Muscle of leg (tissue), 11 donors: ENCODE data around the gene ADIPOR2. TPM values are rescaled to one million over a fixed set of nuclear protein-coding genes. Genes with fewer than 3 reads are reported as not detected.

Experiments used
- DNase-seq: peaks from one replicate; pipeline ENCODE4 v3.0.0; 2013
- H3K27ac ChIP-seq: one replicate; pipeline ENCODE4 v1.5.1; 2013; ENCODE audit warnings: mild to moderate bottlenecking, low read length, control low read depth
- H3K27me3 ChIP-seq: one replicate; pipeline ENCODE4 v1.6.1; 2013; ENCODE audit warnings: low read length; ENCODE audit not compliant: control insufficient read depth, insufficient read depth
- H3K36me3 ChIP-seq: one replicate; pipeline ENCODE4 v1.6.1; 2013; ENCODE audit warnings: low read length; ENCODE audit not compliant: control insufficient read depth, insufficient read depth
- H3K4me1 ChIP-seq: one replicate; pipeline ENCODE4 v1.6.1; 2013; ENCODE audit warnings: low read length; ENCODE audit not compliant: control insufficient read depth, insufficient read depth
- H3K4me3 ChIP-seq: one replicate; pipeline ENCODE4 v1.5.1; 2013; ENCODE audit warnings: low read length, control low read depth
- H3K9me3 ChIP-seq: replicated peaks from 2 replicates; pipeline ENCODE4 v1.6.1; 2013; ENCODE audit warnings: low read depth, low read length; ENCODE audit not compliant: control insufficient read depth
- WGBS: methylation state at CpG from one replicate; pipeline ENCODE4 v1.1.5; 2013; ENCODE audit warnings: missing lambda C conversion rate; ENCODE audit not compliant: insufficient coverage; 5-methylcytosine and 5-hydroxymethylcytosine counted together
- polyA plus RNA-seq, 8 donors: library from polyadenylated mRNA; unstranded; fragments of 120-200 nt; gene quantifications; one replicate each; pipeline versions ENCODE4 v1.2.1 to v1.2.3, GENCODE V29; 2013; ENCODE audit warnings: inconsistent platforms in 1 of 8, low replicate concordance in 1 of 8; ENCODE audit not compliant: insufficient read length in 8 of 8, insufficient read depth in 1 of 8
- total RNA-seq: library from RNA; stranded (reverse); fragments of 120-200 nt; gene quantifications from one replicate; pipeline ENCODE4 v1.2.4, GENCODE V29; 2013

ADIPOR2 gene
- total and polyA plus RNA-seq, 9 donors: 18.4 to 30.0 (median 25.1) TPM

- Histone ChIP-seq H3K27me3 (no peaks in the 10 kb centered on the region), H3K36me3 (no peaks in the 10 kb centered on the region), H3K9me3 (no peaks in the 10 kb centered on the region), H3K27ac (no peak overlapping the region), H3K4me1 (peaks cover 31% of the 10 kb centered on the region), H3K4me3 (no peak overlapping the region)
- DNase-seq: no peak
- 85% methylated on average over 15 of the region's 21 CpGs for WGBS
Measured at GRCh38 chr12:1799051-1799881, 108.4 kb downstream of the ADIPOR2 start.

GRCh38 chr12:1799882-1800400, 109.1 kb downstream of the ADIPOR2 start:
- no peak overlapping the region for H3K4me3 ChIP-seq

GRCh38 chr12:1800401-1801302, 109.8 kb downstream of the ADIPOR2 start:
- WGBS: 44% methylated on average over 6 of the region's 14 CpGs
- no peak for DNase-seq
- no peak overlapping the region for H3K27ac ChIP-seq

More at GRCh38 chr12:1799882-1800400, 109.1 kb downstream of the ADIPOR2 start:
- 72% methylated on average over 10 of the region's 12 CpGs for WGBS
- no peak overlapping the region for H3K27ac ChIP-seq
- no peaks in the 10 kb centered on the region for H3K36me3 ChIP-seq
- no peaks in the 10 kb centered on the region for H3K9me3 ChIP-seq
- H3K4me1 ChIP-seq: peaks cover 31% of the 10 kb centered on the region
- H3K27me3 ChIP-seq: no peaks in the 10 kb centered on the region
- no peak for DNase-seq

GRCh38 chr12:1801303-1801975, 110.6 kb downstream of the ADIPOR2 start:
- peaks cover 28% of the 10 kb centered on the region for H3K4me1 ChIP-seq
- no peaks in the 10 kb centered on the region for H3K9me3 ChIP-seq
- no peaks in the 10 kb centered on the region for H3K36me3 ChIP-seq
- DNase-seq: no peak
- WGBS: 36% methylated on average over 2 of the region's 16 CpGs
- no peaks in the 10 kb centered on the region for H3K27me3 ChIP-seq
- no peak overlapping the region for H3K4me3 ChIP-seq
- no peak overlapping the region for H3K27ac ChIP-seq

More at GRCh38 chr12:1800401-1801302, 109.8 kb downstream of the ADIPOR2 start:
- no peaks in the 10 kb centered on the region for H3K9me3 ChIP-seq
- H3K4me3 ChIP-seq: no peak overlapping the region
- no peaks in the 10 kb centered on the region for H3K36me3 ChIP-seq
- no peaks in the 10 kb centered on the region for H3K27me3 ChIP-seq
- H3K4me1 ChIP-seq: peaks cover 27% of the 10 kb centered on the region

GRCh38 chr12:1803736-1804135, 112.9 kb downstream of the ADIPOR2 start:
- no peak overlapping the region for H3K4me3 ChIP-seq
- DNase-seq: no peak
- no peaks in the 10 kb centered on the region for H3K27me3 ChIP-seq
- WGBS: 71% methylated on average over 4 of the region's 7 CpGs
- H3K4me1 ChIP-seq: peaks cover 19% of the 10 kb centered on the region
- no peak overlapping the region for H3K27ac ChIP-seq
- H3K36me3 ChIP-seq: no peaks in the 10 kb centered on the region
- H3K9me3 ChIP-seq: no peaks in the 10 kb centered on the region

- H3K4me3 ChIP-seq: no peak overlapping the region
- WGBS: 63% methylated on average over 19 of the region's 25 CpGs
- H3K36me3 ChIP-seq: no peaks in the 10 kb centered on the region
- H3K4me1 ChIP-seq: peaks cover 19% of the 10 kb centered on the region
- no peak overlapping the region for H3K27ac ChIP-seq
- H3K9me3 ChIP-seq: no peaks in the 10 kb centered on the region
- DNase-seq: peak; percentile 97
- H3K27me3 ChIP-seq: no peaks in the 10 kb centered on the region
Measured at GRCh38 chr12:1804545-1805332, 113.9 kb downstream of the ADIPOR2 start.

GRCh38 chr12:1805441-1806081, 114.7 kb downstream of the ADIPOR2 start:
- peak overlapping the region; percentile 13 for H3K27ac ChIP-seq
- no peaks in the 10 kb centered on the region for H3K36me3 ChIP-seq
- DNase-seq: no peak
- H3K9me3 ChIP-seq: no peaks in the 10 kb centered on the region
- peaks cover 19% of the 10 kb centered on the region for H3K4me1 ChIP-seq
- no peak overlapping the region for H3K4me3 ChIP-seq
- no peaks in the 10 kb centered on the region for H3K27me3 ChIP-seq
- WGBS: 82% methylated on average over 14 of the region's 16 CpGs

GRCh38 chr12:1806301-1807086, 115.6 kb downstream of the ADIPOR2 start:
- 68% methylated on average over 5 of the region's 7 CpGs for WGBS

More at GRCh38 chr12:1806301-1807086, 115.6 kb downstream of the ADIPOR2 start:
- Histone ChIP-seq H3K4me3 (no peak overlapping the region), H3K36me3 (no peaks in the 10 kb centered on the region), H3K27me3 (no peaks in the 10 kb centered on the region), H3K27ac (peak overlapping the region; percentile 13), H3K9me3 (no peaks in the 10 kb centered on the region), H3K4me1 (peaks cover 19% of the 10 kb centered on the region)
- no peak for DNase-seq
